Fibroblast of lung (primary cell): ENCODE data around the gene APOC4. TPM values are rescaled to one million over a fixed set of nuclear protein-coding genes. Genes with fewer than 3 reads are reported as not detected.

Source experiments
- DNase-seq, 2 donors: peaks; one replicate each; pipeline versions ENCODE4 v3.0.0 to v3.0.0-alpha.2; 2010; ENCODE audit warnings: low read depth in 2 of 2
- H2AFZ ChIP-seq: 2 replicates; pipeline ENCODE4 v1.5.1; 2012; ENCODE audit warnings: low read length, control low read depth, inconsistent platforms
- H3K27ac ChIP-seq: 2 replicates; pipeline ENCODE4 v1.5.1; 2011; ENCODE audit warnings: low read length, control low read depth; ENCODE audit not compliant: insufficient read depth
- H3K27me3 ChIP-seq: 2 replicates; pipeline ENCODE4 v1.5.1; 2011; ENCODE audit warnings: mild to moderate bottlenecking, low read length; ENCODE audit not compliant: control insufficient read depth, insufficient read depth
- H3K36me3 ChIP-seq: 2 replicates; pipeline ENCODE4 v1.5.1; 2011; ENCODE audit warnings: low read length; ENCODE audit not compliant: control insufficient read depth, insufficient read depth
- H3K4me1 ChIP-seq: 2 replicates; pipeline ENCODE4 v1.5.1; 2011; ENCODE audit warnings: low read length; ENCODE audit not compliant: control insufficient read depth, insufficient read depth; ENCODE audit errors: extremely low read depth
- H3K4me2 ChIP-seq: 2 replicates; pipeline ENCODE4 v1.5.1; 2011; ENCODE audit warnings: low read length, control low read depth; ENCODE audit not compliant: insufficient read depth; ENCODE audit errors: extremely low read depth
- H3K4me3 ChIP-seq, 4 experiments: fragments of 200-600 bp in 1 of 4; sonication (generic) in 1 of 4; replicated peaks in 1 of 4; 2 replicates each; pipeline ENCODE4 v1.5.1; 2011 to 2016; ENCODE audit warnings: low read length in 4 of 4, low read depth in 3 of 4, mild to moderate bottlenecking in 3 of 4, control low read depth in 2 of 4, inconsistent platforms in 1 of 4, mixed read lengths in 1 of 4; ENCODE audit not compliant: insufficient read depth in 1 of 4; ENCODE audit errors: control extremely low read depth in 1 of 4
- H3K79me2 ChIP-seq: 2 replicates; pipeline ENCODE4 v1.5.1; 2012; ENCODE audit warnings: mild to moderate bottlenecking, low read length, inconsistent platforms; ENCODE audit not compliant: control insufficient read depth, insufficient read depth
- H3K9ac ChIP-seq: 2 replicates; pipeline ENCODE4 v1.5.1; 2011; ENCODE audit warnings: mild to moderate bottlenecking, low read length, control low read depth; ENCODE audit not compliant: insufficient read depth
- H3K9me3 ChIP-seq: 2 replicates; pipeline ENCODE4 v1.5.1; 2012; ENCODE audit warnings: low read depth, low read length; ENCODE audit not compliant: control insufficient read depth, insufficient read depth
- H4K20me1 ChIP-seq: 2 replicates; pipeline ENCODE4 v1.5.1; 2011; ENCODE audit warnings: low read length; ENCODE audit not compliant: control insufficient read depth, insufficient read depth; ENCODE audit errors: extremely low read depth
- EZH2 ChIP-seq: IDR thresholded peaks from 2 replicates; pipeline ENCODE4 v1.5.1; 2012; ENCODE audit warnings: low read length, control low read depth, mild to moderate bottlenecking; ENCODE audit errors: missing control alignments
- polyA plus RNA-seq, 2 donors: library from polyadenylated mRNA; depleted of rRNA in 1 of 2; stranded (reverse) in 1 of 2; unstranded in 1 of 2; fragments of >200 nt; gene quantifications; 2 replicates each; pipeline ENCODE4 v1.2.1, GENCODE V29; 2011 to 2012; ENCODE audit warnings: missing spikeins in 1 of 2
- total RNA-seq: library from RNA; depleted of rRNA; stranded (reverse); fragments of >200 nt; gene quantifications from 2 replicates; pipeline ENCODE4 v1.2.1, GENCODE V29; 2014
- TF ChIP-seq, protein P1 (sequence below), 2 donors: IDR thresholded peaks in 1 of 2; conservative IDR thresholded peaks in 1 of 2; 1 replicate in 1 of 2; 2 replicates in 1 of 2; pipeline ENCODE4 v1.5.1; 2011 to 2012; ENCODE audit warnings: low read length in 2 of 2, control low read depth in 1 of 2, inconsistent platforms in 1 of 2, low read depth in 1 of 2, mild to moderate bottlenecking in 1 of 2

APOC4 gene
- total and polyA plus RNA-seq, 2 donors (not counting 1 experiment from before 2014, with no cell fraction given): not detected

DNA sequence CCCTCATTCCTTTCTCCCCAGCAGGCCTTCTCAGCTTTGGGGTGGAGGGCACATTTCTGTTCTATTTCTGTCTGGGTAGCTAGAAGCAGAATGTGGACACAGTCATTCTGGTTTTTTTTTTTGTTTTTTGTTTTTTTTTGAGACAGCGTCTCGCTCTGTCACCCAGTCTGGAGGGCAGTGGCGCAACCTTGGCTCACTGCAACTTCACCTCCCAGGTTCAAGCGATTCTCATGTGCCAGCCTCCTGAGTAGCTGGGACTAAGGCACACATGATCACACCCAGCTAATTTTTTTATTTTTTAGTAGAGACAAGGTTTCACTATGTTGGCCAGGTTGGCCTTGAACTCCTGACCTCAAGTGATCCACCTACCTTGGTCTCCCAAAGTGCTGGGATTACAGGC lies 33.4 kb downstream of the APOC4 start:
- no peak overlapping the region for H3K9ac ChIP-seq
- H3K36me3 ChIP-seq: peaks cover 29% of the 10 kb centered on the region
- no peak overlapping the region for H3K4me2 ChIP-seq
- no peaks in the 10 kb centered on the region for H3K4me1 ChIP-seq
- no peak for TF ChIP-seq EZH2
- TF ChIP-seq, protein P1, sequence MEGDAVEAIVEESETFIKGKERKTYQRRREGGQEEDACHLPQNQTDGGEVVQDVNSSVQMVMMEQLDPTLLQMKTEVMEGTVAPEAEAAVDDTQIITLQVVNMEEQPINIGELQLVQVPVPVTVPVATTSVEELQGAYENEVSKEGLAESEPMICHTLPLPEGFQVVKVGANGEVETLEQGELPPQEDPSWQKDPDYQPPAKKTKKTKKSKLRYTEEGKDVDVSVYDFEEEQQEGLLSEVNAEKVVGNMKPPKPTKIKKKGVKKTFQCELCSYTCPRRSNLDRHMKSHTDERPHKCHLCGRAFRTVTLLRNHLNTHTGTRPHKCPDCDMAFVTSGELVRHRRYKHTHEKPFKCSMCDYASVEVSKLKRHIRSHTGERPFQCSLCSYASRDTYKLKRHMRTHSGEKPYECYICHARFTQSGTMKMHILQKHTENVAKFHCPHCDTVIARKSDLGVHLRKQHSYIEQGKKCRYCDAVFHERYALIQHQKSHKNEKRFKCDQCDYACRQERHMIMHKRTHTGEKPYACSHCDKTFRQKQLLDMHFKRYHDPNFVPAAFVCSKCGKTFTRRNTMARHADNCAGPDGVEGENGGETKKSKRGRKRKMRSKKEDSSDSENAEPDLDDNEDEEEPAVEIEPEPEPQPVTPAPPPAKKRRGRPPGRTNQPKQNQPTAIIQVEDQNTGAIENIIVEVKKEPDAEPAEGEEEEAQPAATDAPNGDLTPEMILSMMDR (conservative IDR thresholded peaks at IDR 0.05 in 1 of 2, IDR thresholded peaks at IDR 0.05 in 1 of 2; ENCODE audit: low read depth in 1 of 2, low read length in 2 of 2): no peak
- no peaks in the 10 kb centered on the region for H3K79me2 ChIP-seq
- H3K4me3 ChIP-seq: no peak overlapping the region
- no peaks in the 10 kb centered on the region for H4K20me1 ChIP-seq
- H3K27me3 ChIP-seq: no peaks in the 10 kb centered on the region
- H3K9me3 ChIP-seq: no peaks in the 10 kb centered on the region
- H3K27ac ChIP-seq: no peak overlapping the region
- no peak overlapping the region for H2AFZ ChIP-seq
- no peak for DNase-seq

DNA sequence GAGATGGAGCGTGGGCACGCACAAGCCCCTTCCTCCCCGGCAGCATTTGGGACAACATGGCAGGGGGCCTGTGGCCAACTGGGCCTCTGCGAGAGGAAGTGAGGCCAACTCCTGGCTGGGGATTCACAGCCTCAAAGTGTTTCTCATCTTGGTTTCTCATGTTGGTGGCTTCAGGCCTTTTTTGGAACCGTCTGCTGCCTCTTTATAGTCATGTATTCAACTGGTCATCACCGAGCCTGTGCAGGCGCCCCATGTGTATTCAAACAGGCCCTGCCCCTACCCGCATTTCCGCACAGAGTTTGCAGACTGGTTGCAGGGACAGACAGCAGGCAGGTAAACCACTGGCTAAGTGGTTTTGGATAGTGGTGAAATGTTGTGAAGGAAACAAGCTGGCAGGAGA lies 42.0 kb downstream of the APOC4 start:
- Histone ChIP-seq H3K27ac (no peak overlapping the region), H3K4me3 (no peak overlapping the region), H3K79me2 (no peaks in the 10 kb centered on the region), H3K9ac (no peak overlapping the region), H3K36me3 (peaks cover 18% of the 10 kb centered on the region), H4K20me1 (no peaks in the 10 kb centered on the region), H3K4me1 (no peaks in the 10 kb centered on the region), H3K27me3 (no peaks in the 10 kb centered on the region), H3K9me3 (no peaks in the 10 kb centered on the region), H2AFZ (no peak overlapping the region), H3K4me2 (no peak overlapping the region)
- no peak for TF ChIP-seq EZH2
- TF ChIP-seq, protein P1 (conservative IDR thresholded peaks at IDR 0.05 in 1 of 2, IDR thresholded peaks at IDR 0.05 in 1 of 2; ENCODE audit: low read depth in 1 of 2, low read length in 2 of 2): no peak
- no peak for DNase-seq

DNA sequence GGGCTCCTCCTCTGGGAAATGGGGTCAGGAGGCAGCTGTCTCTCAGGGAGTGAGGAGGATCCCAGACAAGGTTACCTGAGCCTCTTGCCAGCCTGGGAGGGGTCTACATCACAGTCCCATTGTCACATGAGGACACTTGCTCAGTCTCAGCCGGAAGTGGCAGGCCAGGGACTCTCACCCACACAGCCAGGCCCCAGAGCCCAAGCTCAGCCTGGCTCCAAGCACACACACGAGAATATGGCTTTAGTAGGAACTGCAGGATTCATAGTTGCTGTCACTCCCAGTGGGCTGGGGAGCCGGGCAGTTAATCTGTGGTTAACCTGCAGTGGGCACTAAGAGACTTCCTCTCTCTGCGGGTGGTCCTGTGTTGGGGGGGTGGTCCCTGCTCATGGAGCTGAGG lies 43.4 kb downstream of the APOC4 start:
- H3K4me2 ChIP-seq: no peak overlapping the region
- H3K36me3 ChIP-seq: peaks cover 13% of the 10 kb centered on the region
- H3K4me3 ChIP-seq: no peak overlapping the region
- no peaks in the 10 kb centered on the region for H4K20me1 ChIP-seq
- no peaks in the 10 kb centered on the region for H3K27me3 ChIP-seq
- H3K79me2 ChIP-seq: no peaks in the 10 kb centered on the region
- no peaks in the 10 kb centered on the region for H3K4me1 ChIP-seq
- DNase-seq: no peak
- TF ChIP-seq, protein P1 (conservative IDR thresholded peaks at IDR 0.05 in 1 of 2, IDR thresholded peaks at IDR 0.05 in 1 of 2; ENCODE audit: low read depth in 1 of 2, low read length in 2 of 2): no peak
- TF ChIP-seq EZH2: no peak
- H3K9ac ChIP-seq: no peak overlapping the region
- no peaks in the 10 kb centered on the region for H3K9me3 ChIP-seq
- H2AFZ ChIP-seq: no peak overlapping the region
- no peak overlapping the region for H3K27ac ChIP-seq
